Erythroblast (primary cell): ENCODE measurements around the gene CLMN.

ENCODE experiments used
- GATA1 ChIP-seq: IDR thresholded peaks from 2 replicates; pipeline ENCODE4 v1.6.1; 2011; ENCODE audit warnings: low read depth, mild to moderate bottlenecking, control low read depth, low read length, moderate library complexity
- POLR2A ChIP-seq: IDR thresholded peaks from 2 replicates; pipeline ENCODE4 v1.6.1; 2011; ENCODE audit warnings: mild to moderate bottlenecking, low read length

GRCh38 chr14:95235767-95236166, 83.9 kb downstream of the CLMN start:
- TF ChIP-seq POLR2A (no peak), GATA1 (no peak)
